22Rv1 (cell line): ENCODE results near the gene ZNF396.

Source experiments
- H3K27ac ChIP-seq: fragments of 450-650 bp; 2 replicates; pipeline ENCODE4 v1.5.1; 2017
- ZFX ChIP-seq: fragments of 450-650 bp; IDR thresholded peaks from 2 replicates; pipeline ENCODE4 v1.6.1; 2017; ENCODE audit warnings: antibody characterized with exemption, borderline replicate concordance
- TF ChIP-seq, protein P1 (sequence below): fragments of 450-650 bp; IDR thresholded peaks from 2 replicates; pipeline ENCODE4 v1.5.1; 2017; ENCODE audit warnings: mild to moderate bottlenecking

ZNF396 gene

DNA sequence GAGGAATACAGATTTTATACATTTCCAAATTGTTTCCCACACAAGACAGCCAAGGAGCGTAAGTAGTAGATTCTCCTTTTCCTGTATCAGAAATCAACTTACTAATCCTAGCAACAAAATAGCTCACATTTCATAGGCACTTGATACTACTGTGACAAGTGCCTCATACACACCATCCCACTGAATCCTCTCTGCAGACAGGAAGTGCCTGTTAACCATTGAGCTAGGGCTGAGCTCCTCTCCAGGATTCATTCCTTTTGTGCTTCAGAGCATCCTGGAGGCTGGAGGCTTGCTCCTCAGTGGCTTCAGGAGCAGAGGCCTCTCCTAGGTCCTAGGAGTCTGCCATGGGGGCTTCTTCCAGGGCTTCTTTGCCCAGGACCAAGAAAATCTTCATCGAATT is 20.8 kb upstream of the ZNF396 start:
- no peak overlapping the region for H3K27ac ChIP-seq
- no peak for TF ChIP-seq ZFX
- TF ChIP-seq, protein P1, sequence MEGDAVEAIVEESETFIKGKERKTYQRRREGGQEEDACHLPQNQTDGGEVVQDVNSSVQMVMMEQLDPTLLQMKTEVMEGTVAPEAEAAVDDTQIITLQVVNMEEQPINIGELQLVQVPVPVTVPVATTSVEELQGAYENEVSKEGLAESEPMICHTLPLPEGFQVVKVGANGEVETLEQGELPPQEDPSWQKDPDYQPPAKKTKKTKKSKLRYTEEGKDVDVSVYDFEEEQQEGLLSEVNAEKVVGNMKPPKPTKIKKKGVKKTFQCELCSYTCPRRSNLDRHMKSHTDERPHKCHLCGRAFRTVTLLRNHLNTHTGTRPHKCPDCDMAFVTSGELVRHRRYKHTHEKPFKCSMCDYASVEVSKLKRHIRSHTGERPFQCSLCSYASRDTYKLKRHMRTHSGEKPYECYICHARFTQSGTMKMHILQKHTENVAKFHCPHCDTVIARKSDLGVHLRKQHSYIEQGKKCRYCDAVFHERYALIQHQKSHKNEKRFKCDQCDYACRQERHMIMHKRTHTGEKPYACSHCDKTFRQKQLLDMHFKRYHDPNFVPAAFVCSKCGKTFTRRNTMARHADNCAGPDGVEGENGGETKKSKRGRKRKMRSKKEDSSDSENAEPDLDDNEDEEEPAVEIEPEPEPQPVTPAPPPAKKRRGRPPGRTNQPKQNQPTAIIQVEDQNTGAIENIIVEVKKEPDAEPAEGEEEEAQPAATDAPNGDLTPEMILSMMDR = no peak

DNA sequence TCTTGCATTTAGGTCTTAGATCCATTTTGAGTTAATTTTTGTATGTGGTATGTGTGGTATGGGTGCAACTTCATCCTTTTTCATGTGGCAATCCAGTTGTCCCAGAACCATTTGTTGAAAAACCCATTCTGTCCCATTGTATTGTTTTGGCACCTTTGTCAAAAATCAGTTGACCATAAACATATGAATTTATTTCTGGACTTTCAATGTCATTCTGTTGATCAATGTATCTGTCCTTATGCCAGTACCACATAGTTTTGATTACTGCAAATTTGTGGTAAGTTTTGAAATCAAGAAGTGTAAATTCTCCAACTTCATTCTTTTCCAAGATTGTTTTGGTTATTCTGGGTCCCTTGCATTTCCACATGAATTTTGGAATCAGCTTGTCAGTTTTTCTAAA is 16.6 kb upstream of the ZNF396 start:
- no peak overlapping the region for H3K27ac ChIP-seq
- TF ChIP-seq, protein P1 = no peak
- no peak for TF ChIP-seq ZFX

DNA sequence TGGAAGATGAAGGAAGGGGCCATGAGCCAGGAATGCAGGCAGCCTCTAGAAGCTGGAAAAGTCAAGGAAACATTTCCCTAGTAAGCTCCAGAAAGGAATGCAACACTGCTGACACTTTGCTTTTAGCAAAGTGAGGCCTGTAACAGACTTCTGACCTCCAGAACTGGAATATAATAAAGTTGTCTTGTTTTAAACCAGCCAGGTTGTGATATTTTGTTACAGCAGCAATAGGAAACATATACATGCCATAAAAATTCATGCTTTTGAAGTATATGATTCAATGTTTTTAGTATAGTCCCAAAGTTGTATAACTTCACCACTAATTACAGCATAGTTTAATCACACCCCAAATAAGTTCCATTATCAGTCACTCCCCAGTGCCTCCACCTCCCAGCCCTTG is 15.2 kb upstream of the ZNF396 start:
- no peak overlapping the region for H3K27ac ChIP-seq
- no peak for TF ChIP-seq ZFX
- TF ChIP-seq, protein P1 = no peak

DNA sequence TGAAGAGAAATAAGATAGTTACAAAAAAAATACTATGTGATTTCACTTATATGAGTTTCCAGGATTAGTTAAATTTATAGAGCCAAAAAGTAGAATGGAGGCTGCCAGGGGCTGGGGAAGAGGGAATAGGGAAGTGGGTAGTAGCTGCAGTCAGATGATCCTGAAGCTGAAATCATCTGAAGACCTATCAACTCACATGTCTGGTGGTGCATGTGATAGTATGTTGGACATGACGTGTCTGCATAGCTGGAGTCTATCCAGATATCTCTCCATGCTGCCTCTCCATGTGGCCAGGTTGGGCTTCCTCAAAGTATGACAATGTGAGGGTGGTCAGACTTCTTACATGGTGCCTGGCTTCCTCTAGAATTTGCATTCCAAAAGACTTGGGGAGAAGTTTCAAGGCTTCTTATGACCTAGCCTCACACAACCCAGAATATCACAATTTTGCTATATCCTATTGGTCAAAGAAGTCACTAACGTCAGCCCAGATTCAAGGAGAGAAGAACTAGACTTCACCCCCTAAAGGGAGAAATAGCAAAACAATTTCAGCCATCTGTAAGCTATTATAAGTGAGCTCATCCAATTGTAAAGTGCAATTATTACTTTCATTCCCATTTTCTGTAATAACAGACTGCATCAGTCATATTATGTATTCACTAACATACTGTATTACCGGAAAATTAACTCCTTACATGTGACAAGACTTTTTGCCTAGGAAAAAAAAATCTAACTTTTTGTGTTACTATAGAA is 14.0 kb upstream of the ZNF396 start:
- H3K27ac ChIP-seq = no peak overlapping the region
- no peak for TF ChIP-seq ZFX
- TF ChIP-seq, protein P1 = no peak

DNA sequence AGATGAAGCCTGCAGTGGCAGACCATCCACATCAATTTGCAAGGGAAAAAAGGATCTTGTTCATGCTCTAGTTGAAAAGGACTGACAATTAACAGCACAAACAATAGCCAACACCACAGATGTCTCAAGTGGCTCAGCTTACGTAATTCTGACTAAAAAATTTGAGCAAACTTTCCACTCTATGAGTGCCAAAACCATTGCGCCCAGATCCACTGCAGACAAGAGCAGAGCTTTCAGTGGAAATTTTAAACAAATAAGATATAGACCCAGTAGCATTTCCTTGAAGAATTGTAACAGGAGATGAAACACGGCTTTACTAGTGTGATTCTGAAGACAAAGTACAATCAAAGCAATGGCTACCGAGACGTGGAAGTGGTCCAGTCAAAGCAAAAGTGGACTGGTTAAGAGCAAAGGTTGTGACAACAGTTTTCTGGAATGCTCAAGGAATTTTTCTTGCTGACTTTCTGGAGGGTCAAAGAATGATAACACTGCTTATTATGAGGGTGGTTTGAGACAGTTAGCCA is 12.0 kb upstream of the ZNF396 start:
- no peak overlapping the region for H3K27ac ChIP-seq
- TF ChIP-seq ZFX = no peak
- TF ChIP-seq, protein P1 = no peak

DNA sequence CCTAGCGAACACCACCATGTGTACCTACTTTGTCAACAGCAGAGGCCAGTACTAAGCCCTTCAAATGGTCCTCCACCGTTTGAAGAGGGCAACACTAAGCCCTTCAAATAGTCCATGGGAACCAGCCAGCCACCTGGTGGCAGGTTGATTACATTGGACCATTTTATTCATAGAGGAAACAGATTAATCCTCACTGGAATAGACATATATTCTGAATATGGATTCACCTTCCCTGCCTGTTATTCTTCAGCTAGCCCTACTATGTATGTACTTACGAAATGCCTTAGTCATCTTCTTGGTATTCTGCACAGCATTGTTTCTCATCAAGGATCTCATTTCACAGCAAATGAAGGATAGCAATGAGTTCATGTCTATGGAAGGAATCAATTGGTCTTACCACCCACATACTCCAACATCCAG is 10.0 kb upstream of the ZNF396 start:
- TF ChIP-seq ZFX = no peak
- no peak overlapping the region for H3K27ac ChIP-seq

DNA sequence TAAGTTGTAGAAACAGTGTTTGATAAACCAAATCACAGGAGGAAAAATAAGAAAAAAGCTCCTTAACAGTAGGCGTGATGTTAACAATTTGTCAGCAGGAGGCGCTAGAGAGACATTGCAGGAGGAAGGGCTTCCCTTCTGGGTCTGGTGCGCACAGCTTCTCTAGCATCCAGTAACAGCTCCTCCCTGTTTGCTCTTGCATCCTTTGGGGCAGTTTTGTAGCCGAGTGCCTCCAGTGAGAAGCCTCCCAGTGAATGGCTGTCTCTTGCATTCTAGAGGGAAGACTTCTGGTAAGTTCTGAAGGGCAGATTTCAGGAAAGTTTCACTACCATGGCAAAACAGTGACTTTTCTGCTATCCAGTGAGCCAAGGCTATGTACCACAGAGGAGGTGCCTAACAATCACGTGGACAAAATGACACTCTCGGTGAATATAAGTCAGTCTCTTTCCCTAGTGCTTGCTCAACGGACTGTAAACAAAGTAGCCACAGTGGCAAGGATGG is 9.5 kb upstream of the ZNF396 start:
- TF ChIP-seq, protein P1 = peak; percentile 97
- no peak for TF ChIP-seq ZFX
- H3K27ac ChIP-seq = no peak overlapping the region

DNA sequence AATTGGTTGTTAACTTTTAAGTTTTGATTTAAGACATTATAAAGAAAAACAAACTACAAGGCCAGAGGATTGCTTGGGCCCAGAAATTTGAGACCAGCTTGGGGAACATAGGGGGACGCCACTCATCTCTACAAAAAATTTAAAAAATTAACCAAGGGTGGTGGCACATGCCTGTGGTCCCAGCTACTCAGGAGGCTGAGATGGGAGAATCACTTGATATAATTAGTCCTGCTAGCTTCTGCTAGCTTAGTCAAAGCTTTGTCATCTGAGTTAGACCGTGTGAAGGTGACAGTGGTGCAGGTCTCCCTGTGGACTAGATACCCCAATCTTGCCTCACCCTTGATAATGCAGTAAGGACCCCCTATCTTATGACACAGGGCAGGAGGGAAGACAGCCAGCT is 6.0 kb upstream of the ZNF396 start:
- H3K27ac ChIP-seq = no peak overlapping the region
- TF ChIP-seq ZFX = no peak
- TF ChIP-seq, protein P1 = no peak
